ENCODE data around the gene RHOF.

RHOF gene

GRCh38 chr12:121805171-121806008 is 11.9 kb upstream of the RHOF start:
- Histone ChIP-seq H3K27ac (ENCODE audit: low read depth, low read length) (peak overlapping the region; percentile 76), H3K36me3 (ENCODE audit: control insufficient read depth in 5 of 5, insufficient read depth in 5 of 5, low read length in 5 of 5) (peaks cover 0 to 34% (median 26%) of the 10 kb centered on the region in 5 donors), H3K4me1 (ENCODE audit: control insufficient read depth in 5 of 5, insufficient read depth in 5 of 5, low read length in 5 of 5) (peaks cover 6 to 57% (median 52%) of the 10 kb centered on the region in 5 donors), H3K9me3 (ENCODE audit: control insufficient read depth in 5 of 5, low read length in 5 of 5) (no peaks in the 10 kb centered on the region), H3K9ac (ENCODE audit: low read length in 5 of 5) (peak overlapping the region in 4 of 5 donors; percentile 62 to 84 (median 74)), H3K27me3 (ENCODE audit: control insufficient read depth in 5 of 5, insufficient read depth in 4 of 5, low read length in 5 of 5) (no peaks in the 10 kb centered on the region), H3K4me3 (ENCODE audit: low read depth in 1 of 5, low read length in 5 of 5) (peak overlapping the region; percentile 69 to 79 (median 76))

DNA sequence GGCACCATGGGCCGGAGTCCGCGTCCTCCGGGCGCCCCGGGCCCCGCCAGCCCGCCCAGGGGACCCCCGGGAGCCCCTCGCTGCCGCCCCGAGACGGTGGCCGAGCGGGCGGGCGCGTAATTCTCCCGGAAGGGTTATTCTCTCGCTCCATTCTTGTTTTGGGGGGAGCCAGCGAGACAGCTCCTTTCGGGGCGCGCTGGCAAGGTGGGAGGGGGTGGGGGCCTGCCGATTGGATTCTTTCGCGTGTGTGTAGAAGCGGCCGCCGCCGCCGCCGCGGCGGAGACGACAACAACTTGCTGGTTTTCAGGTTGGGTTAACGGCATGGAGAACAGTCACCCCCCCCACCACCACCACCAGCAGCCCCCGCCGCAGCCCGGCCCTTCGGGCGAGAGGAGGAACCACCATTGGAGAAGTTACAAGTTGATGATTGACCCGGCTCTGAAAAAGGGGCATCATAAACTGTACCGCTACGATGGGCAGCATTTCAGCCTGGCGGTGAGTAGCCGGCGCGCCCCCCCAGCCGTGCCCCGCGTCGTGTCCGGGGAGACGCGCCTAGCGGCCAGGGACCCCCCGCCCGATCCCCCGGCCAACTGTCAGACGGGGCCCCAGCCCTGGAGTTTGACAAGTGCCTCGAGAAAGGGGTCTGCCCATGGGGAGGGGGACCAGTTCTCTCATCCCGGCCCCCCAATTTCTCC is 11.1 kb upstream of the RHOF start:
- H3K27ac ChIP-seq (ENCODE audit: low read depth, low read length): peak overlapping the region; percentile 76
- H3K9me3 ChIP-seq (ENCODE audit: control insufficient read depth in 5 of 5, low read length in 5 of 5): no peaks in the 10 kb centered on the region
- H3K4me1 ChIP-seq (ENCODE audit: control insufficient read depth in 5 of 5, insufficient read depth in 5 of 5, low read length in 5 of 5): peaks cover 6 to 58% (median 52%) of the 10 kb centered on the region in 5 donors
- H3K36me3 ChIP-seq (ENCODE audit: control insufficient read depth in 5 of 5, insufficient read depth in 5 of 5, low read length in 5 of 5): peaks cover 0 to 26% (median 17%) of the 10 kb centered on the region in 5 donors
- H3K27me3 ChIP-seq (ENCODE audit: control insufficient read depth in 5 of 5, insufficient read depth in 4 of 5, low read length in 5 of 5): no peaks in the 10 kb centered on the region
- peak overlapping the region in 4 of 5 donors; percentile 58 to 77 (median 68) for H3K9ac ChIP-seq (ENCODE audit: low read length in 5 of 5)
- peak overlapping the region; percentile 53 to 76 (median 71) for H3K4me3 ChIP-seq (ENCODE audit: low read depth in 1 of 5, low read length in 5 of 5)

DNA sequence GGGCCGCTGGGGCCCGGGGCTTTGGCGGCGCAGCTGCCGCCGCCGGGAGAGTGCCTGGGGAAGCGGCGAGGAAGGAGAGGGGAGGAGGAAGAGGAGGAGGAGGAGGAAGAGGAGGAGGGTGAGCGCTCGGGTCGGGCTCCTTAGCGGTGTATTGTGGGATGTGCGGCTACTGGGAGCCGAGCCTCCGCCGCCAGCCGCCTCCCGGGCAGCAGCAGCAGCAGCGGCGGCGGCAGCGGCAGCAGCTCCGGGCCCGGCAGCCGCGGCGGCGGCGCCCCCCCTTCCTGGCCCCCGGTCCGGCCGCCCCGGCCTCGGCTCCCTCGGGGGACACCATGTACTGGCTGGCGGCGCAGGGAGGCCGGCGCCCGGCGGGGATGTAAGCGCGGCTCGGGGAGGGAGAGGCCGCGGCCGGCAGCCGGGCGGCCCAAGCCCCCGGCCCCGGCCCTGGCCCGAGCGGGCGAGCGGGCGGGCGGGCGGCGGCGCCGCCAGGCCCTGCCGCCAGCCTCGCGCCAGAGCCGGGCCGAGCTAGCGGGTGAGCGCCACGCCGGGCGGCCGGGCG is 10.5 kb upstream of the RHOF start, which contains the start of gene SETD1B:
SETD1B (plus strand) TSS at position 149 of the 556 bp plus-strand sequence. CDS start 729 bp downstream, outside the sequence.
- H3K9ac ChIP-seq (ENCODE audit: low read length in 5 of 5): peak within 1 kb of the TSS in 4 of 5 donors; percentile 76 to 99 (median 96)
- H3K27ac ChIP-seq (ENCODE audit: low read depth, low read length): peak within 1 kb of the TSS; percentile 100
- no peaks in the 10 kb centered on the region for H3K9me3 ChIP-seq (ENCODE audit: control insufficient read depth in 5 of 5, low read length in 5 of 5)
- peak within 1 kb of the TSS; percentile 71 to 85 (median 76) for H3K4me3 ChIP-seq (ENCODE audit: low read depth in 1 of 5, low read length in 5 of 5)
- peaks cover 9 to 64% (median 57%) of the 10 kb centered on the region in 5 donors for H3K4me1 ChIP-seq (ENCODE audit: control insufficient read depth in 5 of 5, insufficient read depth in 5 of 5, low read length in 5 of 5)
- peaks cover 0 to 19% (median 11%) of the 10 kb centered on the region in 5 donors for H3K36me3 ChIP-seq (ENCODE audit: control insufficient read depth in 5 of 5, insufficient read depth in 5 of 5, low read length in 5 of 5)
- no peaks in the 10 kb centered on the region for H3K27me3 ChIP-seq (ENCODE audit: control insufficient read depth in 5 of 5, insufficient read depth in 4 of 5, low read length in 5 of 5)

DNA sequence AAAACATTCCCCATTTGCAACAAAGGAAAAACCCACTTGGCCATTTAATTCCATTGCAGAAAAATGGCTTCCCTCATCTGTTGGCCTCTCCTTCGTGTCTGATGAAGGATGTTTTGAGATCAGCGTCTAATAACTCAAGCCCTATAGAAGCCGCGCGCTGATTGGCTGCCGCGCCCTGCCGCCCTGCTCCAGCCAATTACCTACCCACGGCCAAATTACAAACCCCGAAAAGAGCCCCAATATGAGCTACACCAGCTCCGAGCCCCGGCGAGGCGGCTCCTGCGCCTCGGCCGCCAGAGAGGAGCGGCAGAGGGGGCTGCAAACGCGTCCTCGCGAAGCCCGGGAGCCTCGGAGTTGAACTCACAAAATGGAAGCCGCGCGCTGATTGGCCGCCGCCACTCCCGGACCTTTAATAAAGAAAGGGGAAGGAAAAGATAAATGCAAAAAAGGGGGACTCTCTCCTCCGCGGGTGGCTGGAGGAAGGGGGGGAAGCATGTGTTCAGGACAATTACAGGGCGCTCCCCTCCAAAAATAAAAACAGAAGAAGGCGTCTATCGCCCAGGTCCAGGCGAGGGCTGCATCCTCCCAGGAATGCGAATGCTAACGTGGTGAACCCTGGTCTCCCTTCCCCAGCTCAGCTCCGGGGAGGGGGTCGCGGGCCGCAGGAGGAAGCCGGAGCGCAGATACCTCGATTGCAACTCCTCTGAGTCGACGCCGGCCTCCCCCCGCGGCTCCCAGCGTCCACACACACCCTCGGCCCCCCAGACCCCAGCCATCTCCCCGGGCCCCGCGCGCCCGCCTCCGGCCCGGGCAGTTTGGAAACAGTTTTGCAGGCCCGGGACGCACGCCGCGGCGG is 9.6 kb upstream of the RHOF start:
- Histone ChIP-seq H3K27me3 (ENCODE audit: control insufficient read depth in 5 of 5, insufficient read depth in 4 of 5, low read length in 5 of 5) (no peaks in the 10 kb centered on the region), H3K4me3 (ENCODE audit: low read depth in 1 of 5, low read length in 5 of 5) (peak overlapping the region; percentile 67 to 85 (median 84)), H3K9ac (ENCODE audit: low read length in 5 of 5) (peak overlapping the region in 4 of 5 donors; percentile 95 to 99 (median 98)), H3K27ac (ENCODE audit: low read depth, low read length) (peak overlapping the region; percentile 100), H3K36me3 (ENCODE audit: control insufficient read depth in 5 of 5, insufficient read depth in 5 of 5, low read length in 5 of 5) (peaks cover 0 to 11% (median 6%) of the 10 kb centered on the region in 5 donors), H3K9me3 (ENCODE audit: control insufficient read depth in 5 of 5, low read length in 5 of 5) (no peaks in the 10 kb centered on the region), H3K4me1 (ENCODE audit: control insufficient read depth in 5 of 5, insufficient read depth in 5 of 5, low read length in 5 of 5) (peaks cover 17 to 72% (median 63%) of the 10 kb centered on the region in 5 donors)

GRCh38 chr12:121802485-121802842 is 9.0 kb upstream of the RHOF start:
- H3K4me3 ChIP-seq (ENCODE audit: low read depth in 1 of 5, low read length in 5 of 5): peak overlapping the region; percentile 67 to 85 (median 84)
- H3K36me3 ChIP-seq (ENCODE audit: control insufficient read depth in 5 of 5, insufficient read depth in 5 of 5, low read length in 5 of 5): peaks cover 0 to 6% (median 3%) of the 10 kb centered on the region in 5 donors
- no peaks in the 10 kb centered on the region for H3K9me3 ChIP-seq (ENCODE audit: control insufficient read depth in 5 of 5, low read length in 5 of 5)
- H3K27me3 ChIP-seq (ENCODE audit: control insufficient read depth in 5 of 5, insufficient read depth in 4 of 5, low read length in 5 of 5): no peaks in the 10 kb centered on the region
- H3K4me1 ChIP-seq (ENCODE audit: control insufficient read depth in 5 of 5, insufficient read depth in 5 of 5, low read length in 5 of 5): peaks cover 19 to 73% (median 64%) of the 10 kb centered on the region in 5 donors
- H3K27ac ChIP-seq (ENCODE audit: low read depth, low read length): peak overlapping the region; percentile 100
- peak overlapping the region; percentile 94 to 99 (median 98) for H3K9ac ChIP-seq (ENCODE audit: low read length in 5 of 5)

DNA sequence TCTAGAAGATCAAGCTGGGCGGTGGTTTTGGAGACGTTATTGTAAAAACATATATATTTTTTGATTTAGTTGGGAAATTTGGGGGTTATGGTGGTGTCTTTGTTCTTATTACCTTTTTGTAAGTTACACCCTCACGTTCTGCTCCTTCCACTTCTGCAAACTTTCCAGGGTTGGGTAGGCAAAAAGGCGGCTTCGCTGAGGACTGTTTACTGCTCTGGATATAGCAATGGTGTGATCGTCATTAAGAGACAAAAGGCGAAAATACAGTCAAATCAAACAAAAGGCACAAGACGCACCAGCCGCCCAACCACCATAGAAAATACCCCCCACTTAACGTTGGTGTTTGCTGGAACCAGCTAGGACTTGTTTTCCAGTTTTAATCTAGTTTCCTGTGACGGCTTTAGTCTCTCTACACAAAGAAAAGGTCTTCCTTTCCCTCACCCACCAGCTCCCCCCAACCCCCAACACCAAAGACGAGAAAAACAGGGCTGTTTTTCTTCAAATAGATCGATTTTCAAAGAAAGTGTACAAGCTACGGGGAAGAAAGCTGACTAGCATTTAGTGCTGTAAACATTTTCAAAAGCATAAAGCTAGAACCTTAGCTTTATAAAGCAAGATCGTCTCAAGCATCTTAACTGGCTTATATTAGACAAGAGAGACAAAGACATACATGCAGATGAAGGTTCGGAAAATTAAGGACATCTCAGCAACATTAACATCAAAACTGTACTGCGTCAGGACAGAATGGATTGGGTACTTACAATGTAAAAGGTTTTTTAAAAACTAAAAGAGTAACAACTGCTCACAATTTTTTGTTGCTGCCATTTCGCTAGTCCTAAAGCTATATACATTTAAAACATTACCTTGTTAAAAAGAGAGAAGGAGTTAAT is 8.4 kb upstream of the RHOF start:
- peak overlapping the region; percentile 67 to 85 (median 84) for H3K4me3 ChIP-seq (ENCODE audit: low read depth in 1 of 5, low read length in 5 of 5)
- no peaks in the 10 kb centered on the region for H3K9me3 ChIP-seq (ENCODE audit: control insufficient read depth in 5 of 5, low read length in 5 of 5)
- H3K9ac ChIP-seq (ENCODE audit: low read length in 5 of 5): peak overlapping the region; percentile 94 to 99 (median 98)
- peaks cover 19 to 73% (median 64%) of the 10 kb centered on the region in 5 donors for H3K4me1 ChIP-seq (ENCODE audit: control insufficient read depth in 5 of 5, insufficient read depth in 5 of 5, low read length in 5 of 5)
- H3K36me3 ChIP-seq (ENCODE audit: control insufficient read depth in 5 of 5, insufficient read depth in 5 of 5, low read length in 5 of 5): peaks cover 0 to 6% (median 2%) of the 10 kb centered on the region in 5 donors
- no peaks in the 10 kb centered on the region for H3K27me3 ChIP-seq (ENCODE audit: control insufficient read depth in 5 of 5, insufficient read depth in 4 of 5, low read length in 5 of 5)
- H3K27ac ChIP-seq (ENCODE audit: low read depth, low read length): peak overlapping the region; percentile 100

GRCh38 chr12:121800694-121801594 is 7.5 kb upstream of the RHOF start:
- peak overlapping the region; percentile 94 to 99 (median 98) for H3K9ac ChIP-seq (ENCODE audit: low read length in 5 of 5)
- no peaks in the 10 kb centered on the region for H3K27me3 ChIP-seq (ENCODE audit: control insufficient read depth in 5 of 5, insufficient read depth in 4 of 5, low read length in 5 of 5)
- H3K4me1 ChIP-seq (ENCODE audit: control insufficient read depth in 5 of 5, insufficient read depth in 5 of 5, low read length in 5 of 5): peaks cover 15 to 73% (median 64%) of the 10 kb centered on the region in 5 donors

More at GRCh38 chr12:121800694-121801594, 7.5 kb upstream of the RHOF start:
- Histone ChIP-seq H3K9me3 (ENCODE audit: control insufficient read depth in 5 of 5, low read length in 5 of 5) (no peaks in the 10 kb centered on the region), H3K4me3 (ENCODE audit: low read depth in 1 of 5, low read length in 5 of 5) (peak overlapping the region; percentile 67 to 85 (median 84)), H3K27ac (ENCODE audit: low read depth, low read length) (peak overlapping the region; percentile 100), H3K36me3 (ENCODE audit: control insufficient read depth in 5 of 5, insufficient read depth in 5 of 5, low read length in 5 of 5) (peaks cover 0 to 12% (median 7%) of the 10 kb centered on the region in 5 donors)

Data from subcutaneous abdominal adipose tissue (tissue), 5 donors.